PFSK-1 (cell line): ENCODE results near the gene TDRD5.

ENCODE experiments used
- FOXP2 ChIP-seq: optimal IDR thresholded peaks from 2 replicates; pipeline ENCODE3; 2011; ENCODE audit warnings: borderline replicate concordance, control low read depth, inconsistent platforms; ENCODE audit not compliant: insufficient read depth; ENCODE audit errors: extremely low read length, extremely low read depth
- POLR2AphosphoS5 ChIP-seq: IDR thresholded peaks from 2 replicates; pipeline ENCODE4 v1.6.1; 2012; ENCODE audit warnings: low read depth, mild to moderate bottlenecking, control low read depth, low read length, moderate library complexity
- REST ChIP-seq, 2 experiments: IDR thresholded peaks; 2 replicates each; pipeline versions ENCODE4 v1.6.1 to v1.8.0; 2011 to 2012; ENCODE audit warnings: low read depth in 2 of 2, low read length in 2 of 2, control low read depth in 1 of 2, inconsistent platforms in 1 of 2, mild to moderate bottlenecking in 1 of 2, moderate library complexity in 1 of 2; ENCODE audit not compliant: insufficient read depth in 1 of 2
- SIN3A ChIP-seq: IDR thresholded peaks from 2 replicates; pipeline ENCODE4 v1.6.1; 2012; ENCODE audit warnings: mild to moderate bottlenecking, low read length, moderate library complexity, borderline replicate concordance; ENCODE audit not compliant: insufficient read depth
- TAF1 ChIP-seq: IDR thresholded peaks from 2 replicates; pipeline ENCODE4 v1.6.1; 2012; ENCODE audit warnings: low read length, control low read depth, borderline replicate concordance; ENCODE audit not compliant: insufficient read depth

Gene TDRD5

GRCh38 chr1:179549368-179549700 lies 42.3 kb upstream of the TDRD5 start:
- TF ChIP-seq SIN3A, result no peak
- TF ChIP-seq POLR2AphosphoS5, result no peak
- TF ChIP-seq TAF1, result no peak
- TF ChIP-seq REST (IDR thresholded peaks at IDR 0.05; ENCODE audit: insufficient read depth in 1 of 2, low read depth in 2 of 2, low read length in 2 of 2), result no peak
- no peak for TF ChIP-seq FOXP2

- TF ChIP-seq FOXP2 (no peak), POLR2AphosphoS5 (no peak), TAF1 (no peak), SIN3A (no peak), REST (IDR thresholded peaks at IDR 0.05; ENCODE audit: insufficient read depth in 1 of 2, low read depth in 2 of 2, low read length in 2 of 2) (no peak)
These were observed 40.6 kb upstream of the TDRD5 start for GRCh38 chr1:179550746-179551682.

- no peak for TF ChIP-seq POLR2AphosphoS5
- no peak for TF ChIP-seq FOXP2
These were observed 37.2 kb upstream of the TDRD5 start for GRCh38 chr1:179554427-179554826.

- TF ChIP-seq FOXP2 (no peak), POLR2AphosphoS5 (no peak), REST (IDR thresholded peaks at IDR 0.05; ENCODE audit: insufficient read depth in 1 of 2, low read depth in 2 of 2, low read length in 2 of 2) (no peak), TAF1 (no peak), SIN3A (no peak)
These were observed 33.6 kb upstream of the TDRD5 start for GRCh38 chr1:179558078-179558477.

GRCh38 chr1:179575497-179576314 lies 15.9 kb upstream of the TDRD5 start, which contains the start of gene NPHS2:
TSS of gene NPHS2 (minus strand) at chr1:179575948. CDS start at chr1:179575864, 84 bp downstream.
- TF ChIP-seq FOXP2, result no peak

- TF ChIP-seq TAF1 (no peak), FOXP2 (no peak), REST (IDR thresholded peaks at IDR 0.05; ENCODE audit: insufficient read depth in 1 of 2, low read depth in 2 of 2, low read length in 2 of 2) (no peak), POLR2AphosphoS5 (no peak), SIN3A (no peak)
These were observed 15.1 kb upstream of the TDRD5 start for GRCh38 chr1:179576509-179576908.
